Neutrophil (primary cell): ENCODE data around the gene CHST11.
"Not testable (repeated sequence)": the region's sequence is repeated elsewhere in the genome, so short reads cannot be mapped to it uniquely, and the experiment has no call there.

Experiments
- H3K27ac ChIP-seq: fragments of 200-600 bp; sonication (generic); 2 replicates; pipeline ENCODE4 v1.5.1; 2016; ENCODE audit warnings: mild to moderate bottlenecking, moderate library complexity
- H3K27me3 ChIP-seq: fragments of 200-600 bp; sonication (generic); 2 replicates; pipeline ENCODE4 v1.6.0; 2016; ENCODE audit warnings: mild to moderate bottlenecking
- H3K36me3 ChIP-seq: fragments of 200-600 bp; sonication (generic); 2 replicates; pipeline ENCODE4 v1.5.1; 2017
- H3K4me1 ChIP-seq, 2 experiments: fragments of 200-600 bp in 1 of 2; sonication (generic) in 1 of 2; 1 replicate in 1 of 2; 2 replicates in 1 of 2; pipeline versions ENCODE4 v1.5.1 to v1.6.1; 2013 to 2016; ENCODE audit warnings: low read depth in 1 of 2, low read length in 1 of 2, mild to moderate bottlenecking in 1 of 2, moderate library complexity in 1 of 2; ENCODE audit not compliant: control insufficient read depth in 1 of 2, insufficient read depth in 1 of 2
- H3K4me3 ChIP-seq, 2 experiments: fragments of 200-600 bp in 1 of 2; sonication (generic) in 1 of 2; 1 replicate in 1 of 2; 2 replicates in 1 of 2; pipeline ENCODE4 v1.5.1; 2013 to 2016; ENCODE audit warnings: low read depth in 1 of 2, low read length in 1 of 2, mild to moderate bottlenecking in 1 of 2, moderate library complexity in 1 of 2
- H3K9me3 ChIP-seq: fragments of 200-600 bp; sonication (generic); 2 replicates; pipeline ENCODE4 v1.5.1; 2016
- CTCF ChIP-seq: fragments of 200-600 bp; sonication (generic); IDR thresholded peaks from 2 replicates; pipeline ENCODE4 v1.5.1; 2016; ENCODE audit warnings: antibody characterized with exemption

CHST11 gene

GRCh38 chr12:104568935-104569334 is 112.2 kb downstream of the CHST11 start:
- H3K9me3 ChIP-seq: no peaks in the 10 kb centered on the region
- no peaks in the 10 kb centered on the region for H3K36me3 ChIP-seq
- peak overlapping the region; percentile 44 to 53 for H3K4me3 ChIP-seq
- no peak for TF ChIP-seq CTCF
- peak overlapping the region; percentile 94 for H3K27ac ChIP-seq
- peaks cover 55 to 70% of the 10 kb centered on the region in 2 experiments for H3K4me1 ChIP-seq
- no peaks in the 10 kb centered on the region for H3K27me3 ChIP-seq

- H3K4me1 ChIP-seq: peaks cover 55 to 70% of the 10 kb centered on the region in 2 experiments
- peak overlapping the region; percentile 44 to 53 for H3K4me3 ChIP-seq
Measured at GRCh38 chr12:104569346-104570173, 112.8 kb downstream of the CHST11 start.

GRCh38 chr12:104570174-104570907 is 113.6 kb downstream of the CHST11 start:
- peak overlapping the region; percentile 94 for H3K27ac ChIP-seq
- no peak for TF ChIP-seq CTCF
- peak overlapping the region; percentile 44 to 53 for H3K4me3 ChIP-seq
- no peaks in the 10 kb centered on the region for H3K36me3 ChIP-seq
- no peaks in the 10 kb centered on the region for H3K9me3 ChIP-seq
- H3K4me1 ChIP-seq: peaks cover 60 to 77% of the 10 kb centered on the region in 2 experiments
- no peaks in the 10 kb centered on the region for H3K27me3 ChIP-seq

More at GRCh38 chr12:104569346-104570173, 112.8 kb downstream of the CHST11 start:
- Histone ChIP-seq H3K36me3 (no peaks in the 10 kb centered on the region), H3K9me3 (no peaks in the 10 kb centered on the region), H3K27ac (peak overlapping the region; percentile 94), H3K27me3 (no peaks in the 10 kb centered on the region)
- TF ChIP-seq CTCF: no peak

- H3K36me3 ChIP-seq: no peaks in the 10 kb centered on the region
- peaks cover 57 to 70% of the 10 kb centered on the region in 2 experiments for H3K4me1 ChIP-seq
- no peaks in the 10 kb centered on the region for H3K9me3 ChIP-seq
- H3K4me3 ChIP-seq: peak overlapping the region; percentile 44 to 53
- H3K27ac ChIP-seq: peak overlapping the region; percentile 94
- no peak for TF ChIP-seq CTCF
- no peaks in the 10 kb centered on the region for H3K27me3 ChIP-seq
Measured at GRCh38 chr12:104571328-104571727, 114.6 kb downstream of the CHST11 start.

- H3K36me3 ChIP-seq, H3K27ac ChIP-seq, H3K9me3 ChIP-seq, H3K4me3 ChIP-seq, H3K27me3 ChIP-seq: not testable (repeated sequence)
- peaks cover 31 to 40% of the 10 kb centered on the region in 2 experiments for H3K4me1 ChIP-seq
Measured at GRCh38 chr12:104574353-104574752, 117.6 kb downstream of the CHST11 start.

- H3K27ac ChIP-seq, H3K4me3 ChIP-seq, H3K9me3 ChIP-seq, H3K27me3 ChIP-seq, H3K36me3 ChIP-seq: not testable (repeated sequence)
- H3K4me1 ChIP-seq: peaks cover 27 to 36% of the 10 kb centered on the region in 2 experiments
Measured at GRCh38 chr12:104574758-104575157, 118.0 kb downstream of the CHST11 start.
